ENCODE data around the gene AZU1.

Gene AZU1

GRCh38 chr19:855566-856120, 28.0 kb downstream of the AZU1 start:
- no peak for DNase-seq (ENCODE audit: low read depth)

- no peak for DNase-seq (ENCODE audit: low read depth)
Observed at GRCh38 chr19:858284-858683, 30.6 kb downstream of the AZU1 start.

- DNase-seq (ENCODE audit: low read depth): no peak
Observed at GRCh38 chr19:858868-859843, 31.5 kb downstream of the AZU1 start, which contains the start of gene CFD. CFD (plus strand) TSS chr19:859664; CDS start chr19:859690, 26 bp downstream.

- no peak for DNase-seq (ENCODE audit: low read depth)
Observed at GRCh38 chr19:861141-861755, 33.6 kb downstream of the AZU1 start.

- DNase-seq (ENCODE audit: low read depth): no peak
Observed at GRCh38 chr19:861756-862580, 34.3 kb downstream of the AZU1 start.

GRCh38 chr19:862581-863314, 35.1 kb downstream of the AZU1 start:
- no peak for DNase-seq (ENCODE audit: low read depth)

GRCh38 chr19:863315-863620, 35.6 kb downstream of the AZU1 start:
- DNase-seq (ENCODE audit: low read depth): no peak

GRCh38 chr19:866769-867300, 39.2 kb downstream of the AZU1 start:
- DNase-seq (ENCODE audit: low read depth): no peak

- DNase-seq (ENCODE audit: low read depth): no peak
Observed at GRCh38 chr19:867301-867793, 39.7 kb downstream of the AZU1 start.

- no peak for DNase-seq (ENCODE audit: low read depth)
Observed at GRCh38 chr19:867855-868457, 40.3 kb downstream of the AZU1 start.

- DNase-seq (ENCODE audit: low read depth): no peak
Observed at GRCh38 chr19:868458-869244, 41.0 kb downstream of the AZU1 start.

GRCh38 chr19:869245-870177, 41.9 kb downstream of the AZU1 start:
- DNase-seq (ENCODE audit: low read depth): peak; percentile 58

GRCh38 chr19:870314-870713, 42.7 kb downstream of the AZU1 start:
- DNase-seq (ENCODE audit: low read depth): no peak

GRCh38 chr19:870963-871401, 43.3 kb downstream of the AZU1 start:
- DNase-seq (ENCODE audit: low read depth): no peak

- DNase-seq (ENCODE audit: low read depth): no peak
Observed at GRCh38 chr19:871446-872265, 44.0 kb downstream of the AZU1 start.

GRCh38 chr19:872266-872951, 44.8 kb downstream of the AZU1 start:
- DNase-seq (ENCODE audit: low read depth): no peak

- no peak for DNase-seq (ENCODE audit: low read depth)
Observed at GRCh38 chr19:873084-873483, 45.4 kb downstream of the AZU1 start.
